Skin of body (tissue), 2 donors: ENCODE measurements around the gene FRZB. TPM values are rescaled to one million over a fixed set of nuclear protein-coding genes. Genes with fewer than 3 reads are reported as not detected.
"Not testable (repeated sequence)": the region's sequence is repeated elsewhere in the genome, so short reads cannot be mapped to it uniquely, and the experiment has no call there.

Experiments used
- DNase-seq: peaks from one replicate; lab custom pipeline; 2025; lab: John Stamatoyannopoulos, UW
- total RNA-seq: library from RNA; depleted of rRNA; stranded (reverse); fragments of >200 nt; gene quantifications from one replicate; pipeline ENCODE4 v1.2.3, GENCODE V29; 2014

Gene FRZB
- total RNA-seq, 1 donor from 2014 or later, result 8.1 TPM

GRCh38 chr2:182890773-182891378, 24.4 kb upstream of the FRZB start:
- no peak for DNase-seq

GRCh38 chr2:182890305-182890704, 23.9 kb upstream of the FRZB start:
- DNase-seq, result no peak

DNA sequence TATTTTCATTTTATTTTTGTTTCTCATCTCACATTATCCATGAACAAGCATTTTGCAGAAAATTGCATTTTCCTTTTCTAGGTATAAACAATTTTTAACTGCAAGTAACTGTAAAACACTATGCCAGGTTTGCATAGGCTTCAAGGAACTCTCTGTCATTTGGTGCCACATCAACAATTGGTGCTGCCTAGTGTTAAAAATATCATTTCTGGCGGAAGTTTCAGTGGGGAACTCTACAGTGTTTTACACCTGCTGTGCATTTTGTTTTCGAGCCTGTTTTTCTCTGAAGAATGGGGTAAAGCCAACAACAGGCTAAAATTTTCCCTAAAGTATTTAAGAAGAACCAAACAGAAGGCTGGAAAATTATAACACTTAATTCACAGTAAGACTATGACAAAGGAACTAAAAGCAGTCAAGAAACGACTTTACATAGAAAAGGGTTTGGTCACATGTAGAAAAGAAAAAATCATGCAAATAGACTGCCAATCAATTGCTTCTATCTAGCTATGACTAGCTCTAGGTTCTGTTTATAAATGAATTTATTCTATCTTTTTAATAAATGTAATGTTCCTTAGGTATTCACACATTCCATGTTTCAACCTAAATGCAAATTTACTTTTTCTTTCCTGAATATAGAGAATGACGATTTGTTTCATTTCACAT, 21.4 kb upstream of the FRZB start:
- DNase-seq, result no peak

DNA sequence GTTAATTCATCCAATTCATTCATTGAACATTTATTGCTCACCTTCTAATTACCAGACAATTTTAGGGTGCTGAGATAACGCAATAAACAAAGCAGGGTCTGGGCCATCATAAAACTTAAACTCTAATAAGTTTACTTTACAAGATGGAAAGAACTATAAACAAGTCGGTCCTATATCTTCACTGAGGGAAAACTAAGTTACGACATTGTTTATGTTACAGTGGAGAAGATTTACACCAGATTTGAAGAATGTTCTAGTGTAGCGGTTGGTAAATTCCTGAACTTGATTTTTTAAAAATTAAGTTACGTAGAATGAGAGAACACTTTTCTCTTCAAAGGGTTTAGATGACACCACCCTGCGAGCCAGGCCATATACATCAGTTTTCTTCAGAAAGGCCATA, 20.7 kb upstream of the FRZB start:
- no peak for DNase-seq

GRCh38 chr2:182885771-182886170, 19.3 kb upstream of the FRZB start:
- no peak for DNase-seq

- no peak for DNase-seq
Measured at GRCh38 chr2:182883451-182883850, 17.0 kb upstream of the FRZB start.

GRCh38 chr2:182880100-182880499, 13.7 kb upstream of the FRZB start:
- not testable (repeated sequence) for DNase-seq

- DNase-seq, result not testable (repeated sequence)
Measured at GRCh38 chr2:182876653-182877052, 10.2 kb upstream of the FRZB start.

- no peak for DNase-seq
Measured at GRCh38 chr2:182870227-182870626, 3.8 kb upstream of the FRZB start.

- DNase-seq, result peak; percentile 11
Measured at GRCh38 chr2:182868054-182868796, 1.8 kb upstream of the FRZB start.

GRCh38 chr2:182867426-182868053, 1.1 kb upstream of the FRZB start:
- DNase-seq, result no peak

- DNase-seq, result no peak
Measured at GRCh38 chr2:182866095-182866460, 359 bp downstream of the FRZB start.

- DNase-seq, result no peak
Measured at GRCh38 chr2:182864949-182865570, 1.4 kb downstream of the FRZB start.

DNA sequence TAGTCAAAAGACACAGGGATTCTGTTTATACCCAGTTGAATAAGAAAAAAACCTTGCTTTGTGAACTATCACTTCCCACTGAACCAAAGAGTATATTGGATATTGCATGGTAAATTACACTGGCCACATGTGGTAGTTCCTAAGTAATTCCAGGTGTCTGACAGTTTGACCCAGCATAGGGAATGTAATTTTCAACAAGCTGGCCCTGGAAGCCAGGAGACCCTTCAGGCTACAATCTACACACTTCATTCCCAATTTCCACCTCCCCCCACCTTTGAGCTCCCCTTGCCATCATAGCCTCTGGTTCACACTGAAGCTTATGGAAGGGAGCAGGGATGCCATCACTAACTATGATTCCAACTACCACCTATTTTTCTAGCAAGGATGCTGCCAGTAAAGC, 2.8 kb downstream of the FRZB start:
- DNase-seq, result no peak

- no peak for DNase-seq
Measured at GRCh38 chr2:182862091-182862490, 4.3 kb downstream of the FRZB start.

DNA sequence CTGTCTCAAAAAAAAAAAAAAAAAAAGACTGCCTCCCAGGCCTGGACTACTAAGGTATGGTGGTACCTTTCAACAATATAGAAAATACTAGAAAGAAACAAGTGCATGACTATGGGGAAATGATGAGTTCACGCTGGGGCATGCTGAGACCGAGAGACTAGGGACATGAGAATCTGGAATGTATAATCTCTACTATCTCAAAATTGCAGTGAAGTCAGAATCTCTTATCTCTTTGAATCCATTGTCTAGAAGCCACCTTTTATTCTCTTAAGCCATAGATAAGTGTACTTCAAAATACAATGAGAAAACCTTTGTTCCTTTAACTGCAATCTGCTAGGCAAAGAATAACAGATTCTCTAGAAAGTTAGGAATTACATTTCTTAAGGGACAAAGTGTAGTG, 5.6 kb downstream of the FRZB start:
- DNase-seq, result no peak

DNA sequence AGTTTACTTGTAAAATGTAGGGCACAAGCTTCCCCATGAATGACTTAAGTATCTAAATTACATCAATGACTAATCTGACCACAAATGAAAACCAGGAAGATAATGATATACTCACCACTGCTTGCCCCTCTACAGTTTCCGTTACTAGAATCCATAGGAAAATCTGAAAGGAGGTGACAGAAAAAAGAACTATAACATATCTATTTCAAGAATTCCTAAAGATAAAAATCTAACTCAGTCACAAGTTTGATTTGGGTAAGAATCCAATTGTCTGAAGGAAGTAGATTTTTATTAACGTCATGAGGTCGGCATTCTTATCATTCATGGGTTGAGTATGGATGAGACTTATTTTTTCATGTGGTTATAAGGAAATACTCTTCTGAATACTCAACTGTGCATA, 7.8 kb downstream of the FRZB start:
- no peak for DNase-seq

- DNase-seq, result no peak
Measured at GRCh38 chr2:182855376-182855775, 11.1 kb downstream of the FRZB start.

- DNase-seq, result no peak
Measured at GRCh38 chr2:182854375-182855105, 11.9 kb downstream of the FRZB start.

- DNase-seq, result no peak
Measured at GRCh38 chr2:182852801-182853200, 13.6 kb downstream of the FRZB start.

DNA sequence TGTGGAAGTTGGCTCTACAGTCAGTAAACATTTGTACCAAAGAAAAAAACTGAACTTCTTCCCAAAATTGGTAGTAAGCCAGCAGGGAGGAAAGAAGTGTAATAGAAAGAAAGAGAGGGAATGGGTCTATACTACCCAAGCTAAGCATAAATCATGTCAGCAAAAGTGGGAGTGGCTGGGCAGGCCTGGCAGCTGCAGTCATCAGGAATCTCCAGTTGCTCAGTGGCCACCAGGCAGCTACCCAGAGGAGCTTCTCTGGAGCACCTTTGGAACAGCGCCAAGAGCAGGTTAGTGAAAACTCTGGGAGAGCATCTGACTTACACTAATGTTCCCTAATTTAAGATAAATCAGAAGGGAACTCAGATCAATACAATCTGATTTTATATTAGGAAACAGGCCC, 14.3 kb downstream of the FRZB start:
- no peak for DNase-seq
